HepG2 (cell line): ENCODE results near the gene GNB1. TPM values are rescaled to one million over a fixed set of nuclear protein-coding genes. Genes with fewer than 3 reads are reported as not detected.

Experiments used
- ATAC-seq: fragments of 200-7000 bp; cut with Tn5 transposase; 3 replicates; pipeline ENCODE4 v1.9.1; 2020; ENCODE audit warnings: mild to moderate bottlenecking, moderate library complexity
- BruUV-seq: library from RNA; stranded (reverse); fragments of 400-500 nt; replicated peaks from 2 replicates; lab custom pipeline; 2021; lab: Mats Ljungman, UMichigan
- CTCF ChIA-PET: fragments of 300-600 bp; formaldehyde crosslinking; extraction: SDS; loops from one replicate; lab custom pipeline; 2021; ENCODE audit warnings: low total read pairs, inconsistent platforms, low intra/inter-chr PET ratio; lab: Yijun Ruan, JAX
- POLR2A ChIA-PET: fragments of 350-600 bp; sonication (Branson Sonifier 250); formaldehyde crosslinking; loops from one replicate; lab custom pipeline; 2020; ENCODE audit warnings: antibody characterized with exemption, inconsistent platforms; lab: Yijun Ruan, JAX
- DNase-seq: peaks from one replicate; pipeline ENCODE4 v3.0.0-alpha.2; 2015; ENCODE audit warnings: low spot score
- FAIRE-seq: peaks from 3 replicates; lab custom pipeline; 2011; peaks lifted over from hg19 to GRCh38; lab: Jason Lieb, UNC
- H2AFZ ChIP-seq: one replicate; pipeline ENCODE4 v1.6.1; 2011; ENCODE audit warnings: low read length, inconsistent platforms
- H3K27ac ChIP-seq: fragments of 300-600 bp; 3 replicates; pipeline ENCODE4 v1.8.0; 2011; ENCODE audit warnings: mixed run types, mild to moderate bottlenecking, mixed read lengths, low read length, inconsistent platforms; ENCODE audit not compliant: insufficient read depth; ENCODE audit errors: extremely low read length
- H3K27me3 ChIP-seq, 2 experiments: fragments of 200-600 bp in 1 of 2; 2 replicates in 1 of 2; 3 replicates in 1 of 2; pipeline versions ENCODE4 v1.6.0 to v1.8.0; 2011; ENCODE audit warnings: low read length in 2 of 2, mild to moderate bottlenecking in 2 of 2, moderate library complexity in 2 of 2, inconsistent platforms in 1 of 2; ENCODE audit not compliant: insufficient read depth in 2 of 2, control insufficient read depth in 1 of 2
- H3K36me3 ChIP-seq, 2 experiments: fragments of 200-600 bp in 1 of 2; replicated peaks in 1 of 2; 2 replicates in 1 of 2; 3 replicates in 1 of 2; pipeline versions ENCODE4 v1.5.1 to v1.8.0; 2011; ENCODE audit warnings: low read length in 2 of 2, inconsistent platforms in 1 of 2; ENCODE audit not compliant: insufficient read depth in 2 of 2, control insufficient read depth in 1 of 2
- H3K4me1 ChIP-seq: 2 replicates; pipeline ENCODE4 v1.5.1; 2012; ENCODE audit warnings: low read length, inconsistent platforms; ENCODE audit not compliant: insufficient read depth
- H3K4me2 ChIP-seq: 2 replicates; pipeline ENCODE4 v1.6.0; 2011; ENCODE audit warnings: low read depth, low read length, inconsistent platforms
- H3K4me3 ChIP-seq, 3 experiments: fragments of 200-600 bp in 1 of 3; sonication (generic), shearing (Covaris generic) in 1 of 3; replicated peaks in 1 of 3; 2 replicates each; pipeline ENCODE4 v1.5.1; 2011 to 2016; ENCODE audit warnings: low read length in 3 of 3, inconsistent platforms in 2 of 3, low read depth in 2 of 3, mild to moderate bottlenecking in 2 of 3, control low read depth in 1 of 3, mixed read lengths in 1 of 3; ENCODE audit not compliant: insufficient read depth in 1 of 3
- H3K79me2 ChIP-seq: one replicate; pipeline ENCODE4 v1.6.1; 2011; ENCODE audit warnings: low read length, inconsistent platforms; ENCODE audit not compliant: insufficient read depth
- H3K9ac ChIP-seq: 2 replicates; pipeline ENCODE4 v1.6.0; 2011; ENCODE audit warnings: mild to moderate bottlenecking, low read depth, low read length, inconsistent platforms; ENCODE audit not compliant: insufficient read depth
- H3K9me3 ChIP-seq: 2 replicates; pipeline ENCODE4 v1.5.1; 2012; ENCODE audit warnings: mild to moderate bottlenecking, low read length
- H4K20me1 ChIP-seq: 2 replicates; pipeline ENCODE4 v1.6.0; 2011; ENCODE audit warnings: inconsistent platforms, mild to moderate bottlenecking, low read length, moderate library complexity; ENCODE audit not compliant: insufficient read depth
- ATRX ChIP-seq: sonication (generic); formaldehyde crosslinking; IDR thresholded peaks from 2 replicates; pipeline ENCODE4 v1.4.0; 2020; ENCODE audit warnings: missing genetic modification reagents, borderline replicate concordance
- GATAD2A ChIP-seq: IDR thresholded peaks from 2 replicates; pipeline ENCODE4 v1.6.1; 2016
- NBN ChIP-seq: fragments of 450-650 bp; conservative IDR thresholded peaks from 2 replicates; pipeline ENCODE4 v1.6.1; 2017
- NR2F1 ChIP-seq, 2 experiments: fragments of 450-650 bp in 1 of 2; formaldehyde crosslinking in 1 of 2; IDR thresholded peaks; 2 replicates each; pipeline versions ENCODE4 v1.5.0 to v1.6.1; 2016 to 2020; ENCODE audit warnings: mild to moderate bottlenecking in 1 of 2, missing compliant biosample characterization in 1 of 2, missing genetic modification reagents in 1 of 2, moderate library complexity in 1 of 2
- NR2F6 ChIP-seq, 2 experiments: IDR thresholded peaks; 2 replicates each; pipeline ENCODE4 v1.6.1; 2016; ENCODE audit warnings: antibody characterized with exemption in 1 of 2, mild to moderate bottlenecking in 1 of 2
- RORA ChIP-seq: sonication (generic); formaldehyde crosslinking; IDR thresholded peaks from 2 replicates; pipeline ENCODE4 v1.5.0; 2020; ENCODE audit warnings: mild to moderate bottlenecking, missing genetic modification reagents, moderate library complexity
- SUZ12 ChIP-seq: fragments of 150-350 bp; IDR thresholded peaks from 2 replicates; pipeline ENCODE4 v1.6.1; 2014; ENCODE audit warnings: low read depth, low read length
- TCF7L2 ChIP-seq: IDR thresholded peaks from 2 replicates; pipeline ENCODE4 v1.6.1; 2011; ENCODE audit warnings: mild to moderate bottlenecking, low read depth, low read length, moderate library complexity
- ZNF24 ChIP-seq: fragments of 450-650 bp; IDR thresholded peaks from 2 replicates; pipeline ENCODE4 v1.6.1; 2017; ENCODE audit warnings: antibody characterized with exemption, mild to moderate bottlenecking
- ZNF264 ChIP-seq: sonication (generic); formaldehyde crosslinking; IDR thresholded peaks from 2 replicates; pipeline ENCODE4 v1.4.0; 2020; ENCODE audit warnings: missing genetic modification reagents
- ZNF546 ChIP-seq: sonication (generic); formaldehyde crosslinking; conservative IDR thresholded peaks from 2 replicates; pipeline ENCODE4 v1.8.1; 2023; ENCODE audit warnings: mild to moderate bottlenecking, missing genetic modification reagents
- ZNF563 ChIP-seq: sonication (generic); formaldehyde crosslinking; IDR thresholded peaks from 2 replicates; pipeline ENCODE4 v1.8.0; 2022; ENCODE audit warnings: mild to moderate bottlenecking, moderate library complexity, missing genetic modification reagents
- ZNF572 ChIP-seq: sonication (generic); formaldehyde crosslinking; IDR thresholded peaks from 2 replicates; pipeline ENCODE4 v1.5.1; 2020; ENCODE audit warnings: mild to moderate bottlenecking, missing genetic modification reagents
- ZNF646 ChIP-seq: sonication (generic); formaldehyde crosslinking; IDR thresholded peaks from 2 replicates; pipeline ENCODE4 v1.9.0; 2021; ENCODE audit warnings: mild to moderate bottlenecking, missing genetic modification reagents
- ZNF703 ChIP-seq: sonication (generic); formaldehyde crosslinking; IDR thresholded peaks from 2 replicates; pipeline ENCODE4 v1.5.1; 2020; ENCODE audit warnings: missing genetic modification reagents, mild to moderate bottlenecking, moderate library complexity, borderline replicate concordance
- WGBS: methylation state at CpG from one replicate; pipeline ENCODE4 v1.1.6; 2017; ENCODE audit warnings: low lambda C conversion rate; 5-methylcytosine and 5-hydroxymethylcytosine counted together
- in situ Hi-C: cut with HindIII; loops from 2 replicates; pipeline ENCODE4 v1.10.0; 2017; ENCODE audit warnings: low pct_unique_long_range_greater_than_20kb; ENCODE audit not compliant: extremely low pct_ligation_motif_present
- intact Hi-C: fragments of 100-400 bp; cut with micrococcal nuclease; formaldehyde crosslinking; loops from one replicate; pipeline ENCODE4 v1.10.0; 2022; ENCODE audit not compliant: unreplicated experiment
- polyA plus RNA-seq, 8 experiments: library from polyadenylated mRNA; depleted of rRNA in 3 of 8; stranded (reverse) in 7 of 8; unstranded in 1 of 8; fragments of >200 nt; fragmentation: Illumina TruSeq in 4 of 8; extraction: Trizol in 4 of 8; gene quantifications; 2 replicates each; pipeline versions ENCODE4 v1.2.1 to v1.2.3, GENCODE V29; 2011 to 2016; ENCODE audit warnings: low read depth in 4 of 8, missing spikeins in 1 of 8, mixed read lengths in 1 of 8; ENCODE audit not compliant: insufficient read depth in 1 of 8
- total RNA-seq, 5 experiments: library from RNA; depleted of rRNA; stranded (reverse); fragments of >200 nt; fragmentation: Illumina TruSeq; extraction: Trizol; gene quantifications; 2 replicates each; pipeline ENCODE4 v1.2.3, GENCODE V29; 2016; ENCODE audit warnings: low read depth in 1 of 5
- TF ChIP-seq, protein P1 (sequence below): IDR thresholded peaks from 2 replicates; pipeline ENCODE4 v1.6.1; 2016; ENCODE audit warnings: low read depth
- TF ChIP-seq, protein P2 (sequence below): sonication (generic); formaldehyde crosslinking; IDR thresholded peaks from 2 replicates; pipeline ENCODE4 v1.5.0; 2020; ENCODE audit warnings: missing genetic modification reagents

Gene GNB1
- total and polyA plus RNA-seq, 2 of the 13 experiments (the other 11 are each of a cell fraction or from before 2014, with no cell fraction given) = 66.2 to 327 TPM

GRCh38 chr1:1779320-1779675 lies 111.6 kb downstream of the GNB1 start:
- Histone ChIP-seq H2AFZ (no peak overlapping the region), H3K4me3 (peak overlapping the region; percentile 53 to 92 (median 71)), H3K9me3 (no peaks in the 10 kb centered on the region), H3K36me3 (no peaks in the 10 kb centered on the region; a peak in 2 of 5 replicates), H3K9ac (peak overlapping the region; percentile 96), H3K79me2 (peaks cover 34% of the 10 kb centered on the region), H3K4me2 (peak overlapping the region; percentile 93), H3K4me1 (peaks cover 72% of the 10 kb centered on the region), H4K20me1 (peaks cover 7% of the 10 kb centered on the region), H3K27me3 (no peaks in the 10 kb centered on the region), H3K27ac (peak overlapping the region; percentile 90)
- ATAC-seq = peak; percentile 3
- BruUV-seq = TSS peak; percentile 73
- DNase-seq = peak; percentile 33
- no peak for FAIRE-seq
- intact Hi-C loops = loop anchor here (5.0 kb wide), 1 partner anchor 128 kb away; no protein-coding TSS in a partner anchor
- ChIA-PET CTCF (interaction anchor here (1.4 kb wide), 1 partner anchor 127 kb away, joined by 4 read pairs; no protein-coding TSS in a partner anchor), POLR2A (interaction anchor here (1.3 to 2.5 kb wide), 3 partner anchors 11 to 130 kb away, joined by 6 to 22 read pairs (median 8); no protein-coding TSS in a partner anchor)
- 1% methylated on average over 7 of the region's 11 CpGs for WGBS
- in situ Hi-C loops = no loop called here
- TF ChIP-seq, protein P1, sequence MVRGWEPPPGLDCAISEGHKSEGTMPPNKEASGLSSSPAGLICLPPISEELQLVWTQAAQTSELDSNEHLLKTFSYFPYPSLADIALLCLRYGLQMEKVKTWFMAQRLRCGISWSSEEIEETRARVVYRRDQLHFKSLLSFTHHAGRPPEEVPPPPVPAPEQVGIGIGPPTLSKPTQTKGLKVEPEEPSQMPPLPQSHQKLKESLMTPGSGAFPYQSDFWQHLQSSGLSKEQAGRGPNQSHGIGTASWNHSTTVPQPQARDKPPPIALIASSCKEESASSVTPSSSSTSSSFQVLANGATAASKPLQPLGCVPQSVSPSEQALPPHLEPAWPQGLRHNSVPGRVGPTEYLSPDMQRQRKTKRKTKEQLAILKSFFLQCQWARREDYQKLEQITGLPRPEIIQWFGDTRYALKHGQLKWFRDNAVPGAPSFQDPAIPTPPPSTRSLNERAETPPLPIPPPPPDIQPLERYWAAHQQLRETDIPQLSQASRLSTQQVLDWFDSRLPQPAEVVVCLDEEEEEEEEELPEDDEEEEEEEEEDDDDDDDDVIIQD (CRISPR knock-in tag) = 0 out of 2 replicates have a peak, but pooled peaks have one; percentile 6
- no peak for TF ChIP-seq RORA (CRISPR knock-in tag)
- no peak for TF ChIP-seq TCF7L2
- TF ChIP-seq ZNF646 (CRISPR knock-in tag) = peak; percentile 27; the same call in 1 of the 2 replicates
- TF ChIP-seq SUZ12 = no peak
- peak in 1 of 2 experiments; percentile 44; a peak in 2 of 4 replicates for TF ChIP-seq NR2F1 (CRISPR knock-in tag; IDR thresholded peaks at IDR 0.05)
- TF ChIP-seq ATRX (CRISPR knock-in tag) = no peak
- TF ChIP-seq ZNF703 = no peak
- TF ChIP-seq NBN = no peak
- 0 out of 2 replicates have a peak, but pooled peaks have one; percentile 9 for TF ChIP-seq ZNF572 (CRISPR knock-in tag)
- peak; percentile 69 for TF ChIP-seq NR2F6 (IDR thresholded peaks at IDR 0.05)
- TF ChIP-seq NR2F6 (CRISPR knock-in tag; IDR thresholded peaks at IDR 0.05) = peak; percentile 57; the same call in 1 of the 2 replicates
- TF ChIP-seq ZNF264 (CRISPR knock-in tag) = no peak
- TF ChIP-seq GATAD2A (CRISPR knock-in tag) = peak; percentile 8; the same call in 1 of the 2 replicates
- 0 out of 2 replicates have a peak, but pooled peaks have one; percentile 0 for TF ChIP-seq ZNF563 (CRISPR knock-in tag)
- TF ChIP-seq ZNF24 = no peak
- no peak for TF ChIP-seq ZNF546 (CRISPR knock-in tag)
- TF ChIP-seq, protein P2, sequence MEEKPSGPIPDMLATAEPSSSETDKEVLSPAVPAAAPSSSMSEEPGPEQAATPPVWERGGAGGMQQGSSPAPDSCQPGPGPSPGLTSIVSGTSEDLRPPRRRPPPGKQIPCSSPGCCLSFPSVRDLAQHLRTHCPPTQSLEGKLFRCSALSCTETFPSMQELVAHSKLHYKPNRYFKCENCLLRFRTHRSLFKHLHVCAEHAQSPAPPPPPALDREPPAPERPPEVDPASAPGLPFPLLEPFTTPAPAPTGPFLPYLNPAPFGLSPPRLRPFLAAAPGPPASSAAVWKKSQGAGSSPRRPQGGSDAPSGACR (CRISPR knock-in tag) = 0 out of 2 replicates have a peak, but pooled peaks have one; percentile 58
